Skin epidermis (tissue), 12 donors: ENCODE results near the gene GNAZ.
A peak's percentile ranks its signal among the peaks of the same experiment; 100 is the strongest.
"Not testable (repeated sequence)": the region's sequence is repeated elsewhere in the genome, so short reads cannot be mapped to it uniquely, and the experiment has no call there.

Experiments used
- H3K27ac ChIP-seq, 21 experiments: fragments of 200-600 bp; sonication (generic) in 11 of 21; one replicate each; pipeline ENCODE4 v1.5.0; 2020; ENCODE audit warnings: mild to moderate bottlenecking in 3 of 21, inconsistent platforms in 2 of 21, moderate library complexity in 2 of 21
- H3K4me3 ChIP-seq, 7 experiments: fragments of 200-600 bp; sonication (generic) in 2 of 7; one replicate each; pipeline ENCODE4 v1.5.0; 2020; ENCODE audit warnings: inconsistent platforms in 2 of 7, mild to moderate bottlenecking in 2 of 7, moderate library complexity in 1 of 7

GNAZ gene

GRCh38 chr22:23124611-23125511, 54.5 kb downstream of the GNAZ start:
- Histone ChIP-seq H3K27ac (no peak overlapping the region), H3K4me3 (no peak overlapping the region)

GRCh38 chr22:23125512-23126103, 55.3 kb downstream of the GNAZ start:
- H3K4me3 ChIP-seq, result no peak overlapping the region

GRCh38 chr22:23126165-23127054, 56.1 kb downstream of the GNAZ start:
- H3K27ac ChIP-seq, result no peak overlapping the region
- H3K4me3 ChIP-seq, result no peak overlapping the region

More at GRCh38 chr22:23125512-23126103, 55.3 kb downstream of the GNAZ start:
- no peak overlapping the region for H3K27ac ChIP-seq

GRCh38 chr22:23127055-23127756, 56.9 kb downstream of the GNAZ start:
- no peak overlapping the region for H3K4me3 ChIP-seq
- no peak overlapping the region for H3K27ac ChIP-seq

GRCh38 chr22:23127788-23128187, 57.5 kb downstream of the GNAZ start:
- Histone ChIP-seq H3K27ac (no peak overlapping the region), H3K4me3 (no peak overlapping the region)

- H3K4me3 ChIP-seq, result no peak overlapping the region
- no peak overlapping the region for H3K27ac ChIP-seq
Observed at GRCh38 chr22:23128269-23129108, 58.2 kb downstream of the GNAZ start.

GRCh38 chr22:23129149-23129548, 58.8 kb downstream of the GNAZ start:
- H3K27ac ChIP-seq, result no peak overlapping the region
- no peak overlapping the region for H3K4me3 ChIP-seq

GRCh38 chr22:23130697-23131096, 60.4 kb downstream of the GNAZ start:
- H3K27ac ChIP-seq, result no peak overlapping the region
- no peak overlapping the region for H3K4me3 ChIP-seq

- Histone ChIP-seq H3K4me3 (no peak overlapping the region), H3K27ac (no peak overlapping the region)
Observed at GRCh38 chr22:23131931-23132330, 61.6 kb downstream of the GNAZ start.

- no peak overlapping the region for H3K27ac ChIP-seq
- no peak overlapping the region for H3K4me3 ChIP-seq
Observed at GRCh38 chr22:23132376-23133091, 62.2 kb downstream of the GNAZ start.

GRCh38 chr22:23133922-23134321, 63.6 kb downstream of the GNAZ start:
- Histone ChIP-seq H3K27ac (no peak overlapping the region), H3K4me3 (no peak overlapping the region)

GRCh38 chr22:23136991-23137390, 66.7 kb downstream of the GNAZ start:
- H3K27ac ChIP-seq, result peak overlapping the region in 11 of 21 experiments; percentile 5 to 87 (median 73)
- not testable (repeated sequence) for H3K4me3 ChIP-seq

GRCh38 chr22:23137468-23137867, 67.1 kb downstream of the GNAZ start:
- peak overlapping the region in 19 of 21 experiments; percentile 5 to 87 (median 67) for H3K27ac ChIP-seq
- no peak overlapping the region for H3K4me3 ChIP-seq

- H3K27ac ChIP-seq, result peak overlapping the region in 20 of 21 experiments; percentile 5 to 87 (median 65)
- H3K4me3 ChIP-seq, result no peak overlapping the region
Observed at GRCh38 chr22:23137905-23138561, 67.7 kb downstream of the GNAZ start.

- Histone ChIP-seq H3K27ac (peak overlapping the region in 18 of 21 experiments; percentile 5 to 87 (median 67)), H3K4me3 (no peak overlapping the region)
Observed at GRCh38 chr22:23138584-23139435, 68.5 kb downstream of the GNAZ start.

GRCh38 chr22:23140385-23140784, 70.1 kb downstream of the GNAZ start:
- Histone ChIP-seq H3K4me3 (no peak overlapping the region), H3K27ac (peak overlapping the region in 1 of 21 experiments; percentile 27)
